HG03354 (cell line): ENCODE data around the gene GCN1.
"Not testable (repeated sequence)": the region's sequence is repeated elsewhere in the genome, so short reads cannot be mapped to it uniquely, and the experiment has no call there.

ENCODE experiments used
- ATAC-seq: cut with Tn5 transposase; IDR thresholded peaks from one replicate; pipeline ENCODE4 v1.9.1; 2021; ENCODE audit warnings: mild to moderate bottlenecking; ENCODE audit not compliant: unreplicated experiment, poor library complexity, severe bottlenecking

Gene GCN1, protein sequence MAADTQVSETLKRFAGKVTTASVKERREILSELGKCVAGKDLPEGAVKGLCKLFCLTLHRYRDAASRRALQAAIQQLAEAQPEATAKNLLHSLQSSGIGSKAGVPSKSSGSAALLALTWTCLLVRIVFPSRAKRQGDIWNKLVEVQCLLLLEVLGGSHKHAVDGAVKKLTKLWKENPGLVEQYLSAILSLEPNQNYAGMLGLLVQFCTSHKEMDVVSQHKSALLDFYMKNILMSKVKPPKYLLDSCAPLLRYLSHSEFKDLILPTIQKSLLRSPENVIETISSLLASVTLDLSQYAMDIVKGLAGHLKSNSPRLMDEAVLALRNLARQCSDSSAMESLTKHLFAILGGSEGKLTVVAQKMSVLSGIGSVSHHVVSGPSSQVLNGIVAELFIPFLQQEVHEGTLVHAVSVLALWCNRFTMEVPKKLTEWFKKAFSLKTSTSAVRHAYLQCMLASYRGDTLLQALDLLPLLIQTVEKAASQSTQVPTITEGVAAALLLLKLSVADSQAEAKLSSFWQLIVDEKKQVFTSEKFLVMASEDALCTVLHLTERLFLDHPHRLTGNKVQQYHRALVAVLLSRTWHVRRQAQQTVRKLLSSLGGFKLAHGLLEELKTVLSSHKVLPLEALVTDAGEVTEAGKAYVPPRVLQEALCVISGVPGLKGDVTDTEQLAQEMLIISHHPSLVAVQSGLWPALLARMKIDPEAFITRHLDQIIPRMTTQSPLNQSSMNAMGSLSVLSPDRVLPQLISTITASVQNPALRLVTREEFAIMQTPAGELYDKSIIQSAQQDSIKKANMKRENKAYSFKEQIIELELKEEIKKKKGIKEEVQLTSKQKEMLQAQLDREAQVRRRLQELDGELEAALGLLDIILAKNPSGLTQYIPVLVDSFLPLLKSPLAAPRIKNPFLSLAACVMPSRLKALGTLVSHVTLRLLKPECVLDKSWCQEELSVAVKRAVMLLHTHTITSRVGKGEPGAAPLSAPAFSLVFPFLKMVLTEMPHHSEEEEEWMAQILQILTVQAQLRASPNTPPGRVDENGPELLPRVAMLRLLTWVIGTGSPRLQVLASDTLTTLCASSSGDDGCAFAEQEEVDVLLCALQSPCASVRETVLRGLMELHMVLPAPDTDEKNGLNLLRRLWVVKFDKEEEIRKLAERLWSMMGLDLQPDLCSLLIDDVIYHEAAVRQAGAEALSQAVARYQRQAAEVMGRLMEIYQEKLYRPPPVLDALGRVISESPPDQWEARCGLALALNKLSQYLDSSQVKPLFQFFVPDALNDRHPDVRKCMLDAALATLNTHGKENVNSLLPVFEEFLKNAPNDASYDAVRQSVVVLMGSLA (N-terminal part only)

DNA sequence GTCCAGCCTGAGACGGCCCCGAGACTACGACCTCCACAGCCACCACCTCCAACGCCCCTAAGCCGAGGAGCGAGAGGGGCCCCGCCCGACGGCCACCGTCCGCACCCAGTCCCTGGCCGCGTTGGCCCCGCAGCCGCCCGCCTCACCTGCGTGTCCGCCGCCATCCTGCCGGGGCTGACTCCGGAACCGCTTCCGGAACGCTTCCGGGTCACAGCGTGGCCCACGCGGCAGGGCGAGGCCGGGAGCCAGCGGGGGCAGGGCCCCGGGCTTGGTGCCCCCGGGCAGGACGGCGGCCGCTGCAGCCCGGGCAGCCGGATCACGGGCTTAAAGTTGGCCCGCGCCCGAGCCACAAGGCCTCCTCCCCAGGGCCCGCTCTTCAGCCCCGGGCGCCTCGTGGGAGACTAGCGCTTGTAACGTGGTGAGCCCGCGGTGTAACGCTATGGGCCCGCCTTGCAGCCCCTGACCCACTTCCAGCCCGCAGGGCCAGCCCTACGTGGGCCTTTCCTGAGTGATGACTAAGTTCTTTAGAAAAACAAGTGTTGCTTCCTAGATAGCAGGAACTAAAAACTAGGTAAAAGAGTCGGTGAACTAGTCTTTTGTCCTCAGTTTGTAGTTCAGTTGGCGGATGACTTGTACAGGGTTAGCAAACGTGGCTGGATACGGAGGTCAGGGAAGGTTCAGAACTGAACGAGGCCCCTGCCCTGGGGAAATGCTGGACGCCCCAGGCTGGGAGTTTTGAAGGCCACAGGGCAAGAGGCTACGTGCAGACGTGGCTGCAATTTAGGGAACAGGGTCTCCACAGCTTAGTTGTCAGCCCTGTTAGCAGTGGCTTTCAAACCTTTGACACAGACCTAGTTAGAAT, at the start of gene GCN1:
TSS of gene GCN1 (minus strand) at position 182 of the 862 bp plus-strand sequence. CDS start at position 164, 18 bp downstream.
- ATAC-seq = peak; percentile 82

DNA sequence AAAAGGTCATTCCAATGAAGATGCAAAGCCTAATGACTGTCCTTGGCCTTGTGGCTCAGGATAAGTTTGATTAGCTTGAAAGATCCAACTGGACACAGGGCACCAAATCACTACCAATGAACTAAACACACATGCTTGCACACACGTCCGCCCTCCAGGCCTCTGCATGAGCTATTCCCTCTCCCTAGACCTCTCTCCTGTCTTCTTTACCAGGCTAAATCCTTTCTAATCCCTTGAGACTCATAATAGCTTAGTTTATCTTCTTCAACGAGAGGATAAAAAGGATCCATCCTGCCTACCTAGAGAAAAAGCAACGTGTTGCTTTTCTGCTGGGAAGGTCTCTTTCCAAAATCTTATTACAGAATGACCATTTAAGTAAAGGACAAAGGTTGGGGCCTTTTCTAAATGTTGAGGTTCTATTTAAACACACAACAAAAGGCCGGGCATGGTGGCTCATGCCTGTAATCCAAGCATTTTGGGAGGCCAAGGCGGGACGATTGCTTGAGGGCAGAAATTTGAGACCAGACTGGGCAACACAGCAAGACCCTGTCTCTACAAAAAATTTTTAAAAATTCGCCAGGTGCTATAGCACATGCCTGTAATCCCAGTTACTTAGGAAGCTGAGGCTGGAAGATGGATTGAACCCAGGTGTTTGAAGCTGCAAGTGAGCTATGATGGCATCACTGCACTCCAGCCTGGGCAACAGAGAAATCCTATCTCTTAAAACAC, 48.6 kb upstream of the GCN1 start:
- ATAC-seq = no peak

DNA sequence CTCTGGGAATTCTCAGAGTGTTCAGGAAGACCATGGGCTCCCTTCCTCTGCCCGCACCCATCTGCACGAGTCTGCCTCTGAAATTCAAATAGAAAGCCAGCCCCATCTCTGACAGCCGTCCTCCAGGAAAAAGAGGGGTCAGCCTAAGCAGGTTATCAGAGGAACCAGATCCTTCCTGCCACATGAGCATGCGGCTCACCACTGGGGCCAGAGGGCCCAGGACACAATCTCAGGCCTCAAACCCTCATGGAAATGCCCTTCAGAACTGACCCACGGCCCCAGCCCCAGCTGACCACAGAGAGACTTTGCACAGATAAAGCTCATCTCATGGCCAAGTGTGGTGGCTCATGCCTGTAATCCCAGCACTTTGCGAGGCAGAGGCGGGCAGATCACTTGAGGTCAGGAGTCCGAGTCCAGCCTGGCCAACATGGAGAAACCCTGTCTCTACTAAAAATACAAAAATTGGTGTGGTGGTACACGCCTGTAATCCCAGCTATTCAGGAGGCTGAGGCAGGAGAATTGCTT, 47.8 kb upstream of the GCN1 start:
- no peak for ATAC-seq

DNA sequence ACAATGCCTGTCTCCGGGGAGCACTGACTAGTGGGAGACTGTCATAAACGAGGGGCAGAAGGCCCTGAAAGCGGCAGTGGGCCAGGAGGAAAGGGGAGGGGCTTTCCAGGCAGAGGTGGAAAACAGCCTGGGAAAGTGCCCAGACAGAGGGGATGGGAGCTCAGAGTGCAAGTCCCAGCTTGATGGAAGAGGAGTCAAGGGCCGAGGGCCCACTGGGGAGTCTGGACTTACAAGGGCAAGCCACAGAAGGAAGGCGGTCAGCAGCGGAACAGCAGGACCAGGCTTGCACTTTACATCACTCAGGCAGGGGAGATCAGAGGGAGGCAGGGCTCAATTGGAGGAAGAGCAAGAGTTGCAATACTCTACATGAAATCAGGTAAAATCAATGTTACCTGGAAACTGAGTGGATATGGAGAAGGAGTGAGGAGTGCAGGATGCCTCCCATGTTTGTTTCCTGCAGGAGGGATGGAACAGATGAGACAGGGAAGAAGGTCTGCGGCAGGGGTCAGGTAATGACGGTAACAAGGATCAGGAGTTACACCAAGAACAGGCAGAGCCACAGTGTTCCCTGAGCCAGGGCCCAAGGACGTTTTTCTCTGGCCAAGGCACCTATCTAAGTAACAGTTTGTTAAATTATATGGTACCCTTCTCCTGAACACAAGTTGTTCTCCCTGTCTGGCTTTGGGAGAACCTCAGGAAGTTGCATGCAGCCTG, 47.2 kb upstream of the GCN1 start:
- no peak for ATAC-seq

DNA sequence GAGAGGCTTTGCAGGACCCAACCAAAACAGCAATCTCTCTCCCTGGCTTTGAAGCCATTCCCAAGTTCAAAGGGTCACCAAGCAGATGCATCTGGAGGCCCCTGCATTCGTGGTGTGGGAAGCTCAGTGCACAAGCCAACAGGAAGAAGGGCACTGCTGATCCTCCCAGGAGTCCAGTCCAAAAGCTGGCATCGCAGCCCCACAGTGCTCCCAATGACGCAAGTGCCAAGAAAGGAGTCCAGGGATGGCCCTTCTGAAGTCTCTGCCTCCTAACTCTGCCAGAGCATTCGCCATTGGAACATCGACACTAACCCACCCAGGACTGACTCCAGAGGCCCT, 45.9 kb upstream of the GCN1 start:
- no peak for ATAC-seq

DNA sequence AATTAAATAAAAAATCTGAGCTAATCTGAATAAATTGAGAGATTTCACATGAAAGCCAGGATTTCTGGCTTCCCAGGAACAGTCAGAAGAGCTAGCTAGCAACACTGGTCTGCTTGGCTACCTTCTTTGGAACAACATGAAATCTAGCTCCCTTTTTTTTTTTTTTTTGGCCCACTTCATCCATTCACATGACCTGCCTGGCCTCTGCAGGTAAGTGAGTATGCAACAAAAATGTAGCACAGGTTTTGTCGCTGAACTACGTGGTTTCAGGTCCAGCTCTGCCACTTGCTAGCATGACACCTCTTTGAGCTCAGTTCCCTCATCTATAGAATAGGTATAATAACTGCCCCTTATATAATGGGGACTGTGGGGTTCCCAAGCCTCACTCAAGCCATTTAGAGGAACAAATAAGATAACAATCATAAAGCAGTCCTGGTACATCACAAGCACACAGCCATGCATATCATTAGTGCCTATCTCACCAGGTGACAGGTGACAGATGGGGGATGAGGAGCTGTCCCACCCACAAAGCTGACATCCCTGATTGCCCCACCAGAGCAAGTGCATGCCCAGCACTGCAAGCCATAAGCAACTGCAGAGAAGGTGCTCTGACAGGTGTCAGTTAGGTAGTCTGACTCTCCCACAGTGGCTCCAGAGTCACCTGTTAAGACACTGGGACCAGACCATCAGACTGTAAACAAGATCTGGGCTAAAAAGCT, 45.4 kb upstream of the GCN1 start:
- no peak for ATAC-seq

DNA sequence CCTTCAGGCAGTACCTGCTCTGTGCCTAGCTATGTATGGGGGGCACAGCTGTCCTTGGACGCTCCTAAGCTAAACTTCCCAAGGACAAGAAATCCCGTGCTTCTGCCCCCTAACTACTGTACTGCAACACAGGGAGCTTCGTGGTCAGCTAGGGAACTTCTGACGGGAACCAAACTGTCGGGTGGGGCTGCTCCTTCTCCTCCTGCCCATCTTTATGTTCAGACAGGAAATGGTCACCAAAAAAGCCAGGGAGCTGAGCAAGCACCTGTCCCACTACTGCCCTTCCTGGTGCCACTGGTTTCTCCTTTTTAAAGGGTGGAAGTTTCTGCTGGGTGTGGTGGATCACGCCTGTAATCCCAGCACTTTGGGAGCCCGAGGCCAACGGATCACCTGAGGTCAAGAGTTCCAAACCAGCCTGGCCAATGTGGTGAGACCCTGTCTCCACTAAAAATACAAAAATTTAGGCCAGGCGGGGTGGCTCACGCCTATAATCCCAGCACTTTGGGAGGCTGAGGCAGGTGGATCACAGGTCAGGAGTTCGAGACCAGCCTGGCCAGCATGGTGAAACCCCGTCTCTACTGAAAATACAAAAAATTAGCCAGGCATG, 44.4 kb upstream of the GCN1 start:
- no peak for ATAC-seq

DNA sequence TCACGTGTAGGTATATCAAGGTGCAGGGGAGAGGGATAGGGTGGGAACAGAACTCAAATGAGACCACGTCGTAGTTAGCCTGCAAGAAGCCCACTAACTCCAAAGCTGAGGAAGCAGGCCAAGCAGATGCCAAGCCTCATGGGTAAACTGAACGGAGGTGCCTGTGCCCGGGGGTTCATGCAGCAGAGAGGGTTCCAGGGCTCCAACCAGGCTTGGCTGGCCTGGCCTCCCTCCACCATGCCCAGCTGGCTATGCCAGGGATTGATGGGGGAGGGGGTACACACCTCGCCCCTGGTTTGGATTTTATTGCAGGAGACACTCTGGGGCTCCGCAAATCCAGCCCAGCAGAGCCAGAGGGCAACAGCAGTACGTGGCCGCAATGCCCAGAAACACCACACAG, 43.7 kb upstream of the GCN1 start:
- no peak for ATAC-seq

DNA sequence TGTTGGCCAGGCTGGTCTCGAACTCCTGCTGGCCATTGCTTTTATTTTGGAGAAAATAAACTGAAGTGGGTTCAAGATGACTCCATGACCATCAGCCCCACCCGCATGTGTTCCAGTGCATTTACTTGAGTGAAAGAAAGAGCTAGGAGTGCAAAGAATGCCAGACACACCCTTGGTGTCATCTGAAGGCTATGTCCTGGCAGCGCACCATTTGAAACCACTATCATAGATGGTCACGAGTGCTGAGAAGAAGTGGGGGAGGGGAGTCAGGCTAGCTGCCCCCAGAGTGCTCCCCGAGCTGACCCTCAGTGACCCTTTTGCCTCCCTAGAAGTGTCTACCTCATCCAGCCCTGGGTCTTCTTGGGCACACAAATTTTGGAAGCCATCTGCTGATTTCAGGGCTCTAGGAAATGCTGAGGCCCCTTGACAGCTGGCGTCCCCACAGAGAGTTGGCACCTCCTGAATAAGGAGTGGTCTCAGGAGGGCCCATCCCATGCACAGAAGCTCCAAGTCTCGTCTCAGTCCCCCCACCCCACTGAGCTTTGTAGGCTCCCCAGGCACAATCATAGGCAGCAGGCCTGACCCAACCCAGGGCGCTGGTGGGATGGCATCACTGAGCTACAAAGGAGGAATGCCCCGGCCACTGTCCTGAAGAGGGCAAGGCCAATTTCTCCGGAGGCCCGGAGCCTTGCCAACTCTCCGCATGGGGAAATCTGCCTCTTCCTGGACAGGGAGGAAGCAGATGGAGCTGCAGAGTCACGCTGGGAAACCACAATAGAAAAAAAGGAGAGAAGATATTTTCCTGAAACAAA, 43.1 kb upstream of the GCN1 start:
- no peak for ATAC-seq

DNA sequence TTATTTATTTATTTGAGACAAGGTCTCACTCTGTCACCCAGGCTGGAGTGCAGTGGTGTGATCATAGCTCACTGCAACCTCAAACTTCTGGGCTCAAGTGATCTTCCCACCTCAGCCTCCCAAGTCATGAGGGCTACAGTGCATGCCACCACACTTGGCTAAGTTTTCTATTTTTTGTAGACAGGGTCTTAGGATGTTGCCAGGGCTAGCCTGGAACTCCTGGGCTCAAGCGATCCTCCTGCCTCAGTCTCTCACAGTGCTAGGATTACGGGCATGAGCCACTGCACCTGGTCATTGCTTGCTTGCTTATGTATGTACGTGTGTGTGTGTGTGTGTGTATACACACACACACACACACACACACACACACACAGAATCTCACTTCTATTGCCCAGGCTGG, 42.3 kb upstream of the GCN1 start:
- ATAC-seq = not testable (repeated sequence)

DNA sequence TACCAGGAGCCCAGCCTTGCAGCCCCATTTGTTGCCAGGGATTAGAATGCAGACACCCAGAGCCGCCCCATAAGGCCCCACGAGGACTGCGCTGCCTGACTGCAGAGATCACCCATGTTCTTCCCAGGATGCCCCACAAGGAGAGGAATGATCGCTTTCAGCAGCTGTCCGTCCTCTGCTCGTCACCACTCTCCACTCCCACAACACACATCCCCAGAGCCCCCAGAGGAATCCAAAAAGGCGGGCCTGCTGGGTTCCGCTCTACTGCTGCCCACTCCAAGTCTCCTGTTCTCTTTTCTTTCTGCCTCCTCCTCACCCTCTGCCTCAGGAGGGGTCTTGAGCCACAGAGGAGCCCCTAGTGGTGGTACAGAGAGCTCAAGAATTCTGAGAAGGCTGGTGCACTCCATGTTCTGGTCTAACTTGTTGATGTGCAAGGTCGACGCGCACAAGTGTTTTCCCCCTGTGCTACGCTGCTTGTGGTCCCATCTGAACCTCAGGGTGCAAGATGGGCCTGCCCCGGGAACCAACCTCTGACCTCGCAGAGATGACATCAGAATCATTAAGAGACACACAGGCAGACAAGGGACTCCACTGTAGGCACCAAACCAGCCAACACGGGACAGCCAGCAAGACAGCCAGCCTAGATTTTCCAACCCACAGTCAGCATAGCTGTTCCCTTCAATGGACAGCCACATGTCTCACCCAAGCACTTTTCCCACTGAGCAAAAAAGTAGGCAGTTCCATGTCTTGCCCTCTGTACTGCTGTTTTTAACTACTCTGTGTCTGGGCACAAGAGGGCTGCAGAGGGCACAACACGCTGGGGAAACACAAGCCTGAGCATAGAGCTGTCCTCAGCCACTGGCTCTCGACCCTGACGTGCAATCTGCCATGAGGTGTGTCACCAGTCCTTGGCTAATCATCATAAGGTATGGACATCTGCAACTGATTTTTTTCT, 41.1 kb upstream of the GCN1 start:
- ATAC-seq = no peak

DNA sequence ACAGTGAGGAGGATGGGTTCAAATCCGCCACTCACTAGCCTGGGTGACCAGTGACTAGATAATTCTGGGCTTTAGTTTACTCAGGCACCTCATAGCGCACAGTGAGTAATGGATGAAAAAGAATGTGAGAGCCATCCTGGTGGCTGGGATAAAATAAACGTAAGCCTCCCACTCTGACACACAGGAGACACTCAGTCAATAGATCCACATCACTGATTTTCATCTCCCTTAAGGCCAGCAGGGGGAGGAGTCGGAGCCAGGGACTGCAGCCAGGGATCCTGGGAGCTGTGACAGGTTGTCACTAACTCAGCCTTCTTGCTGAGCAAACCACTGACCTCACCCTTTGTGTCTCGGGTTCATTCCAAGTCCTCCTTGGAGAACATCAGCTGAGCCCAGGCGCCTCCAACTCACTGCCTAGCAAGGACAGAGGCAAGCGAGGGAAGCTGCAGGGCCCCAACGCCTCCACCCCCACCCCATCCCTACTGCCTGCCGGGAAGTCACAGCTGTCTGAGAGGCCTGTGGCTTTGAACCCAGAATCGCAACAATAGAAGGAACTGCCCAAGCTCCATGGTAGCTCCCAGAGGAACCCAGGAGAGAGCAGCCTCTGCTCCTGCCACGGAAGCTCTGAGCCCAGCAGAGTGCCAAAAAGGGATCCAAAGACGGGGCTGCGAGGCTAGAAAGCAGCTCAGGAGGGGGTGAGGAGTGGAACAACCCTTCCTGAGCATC, 40.3 kb upstream of the GCN1 start:
- no peak for ATAC-seq

DNA sequence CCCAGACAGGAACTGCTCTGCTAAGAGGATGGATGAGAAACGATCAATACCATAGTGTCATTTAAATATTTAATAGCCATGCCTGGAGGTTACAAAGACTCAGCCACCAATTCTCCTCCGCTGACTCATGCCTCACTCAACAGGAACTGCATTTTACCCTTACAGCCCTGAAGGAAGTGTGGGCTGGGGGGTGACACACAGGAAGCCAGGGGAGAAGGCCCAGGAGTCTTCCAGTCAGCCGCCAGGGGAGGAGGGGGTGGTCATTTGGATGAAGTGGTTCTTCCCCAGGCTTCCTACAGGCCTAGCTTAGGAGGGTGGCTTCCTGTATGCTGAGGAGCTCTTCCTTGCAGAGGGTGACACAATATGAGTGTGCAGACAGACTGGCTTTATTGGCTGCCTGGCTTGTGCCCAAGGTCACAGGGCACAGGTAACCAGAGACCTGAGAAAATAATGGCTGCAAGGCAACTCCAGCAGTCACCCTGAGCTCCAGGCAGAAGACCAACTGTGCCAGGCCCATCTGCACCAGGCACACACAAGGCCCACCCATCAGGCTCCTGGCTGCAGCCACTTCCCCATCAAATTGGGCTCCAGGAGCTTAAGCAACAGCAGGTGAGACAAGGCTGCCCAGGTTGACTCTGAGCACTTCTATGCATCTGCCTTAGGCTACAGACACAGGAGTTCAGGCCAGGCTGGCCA, 36.9 kb upstream of the GCN1 start:
- no peak for ATAC-seq

DNA sequence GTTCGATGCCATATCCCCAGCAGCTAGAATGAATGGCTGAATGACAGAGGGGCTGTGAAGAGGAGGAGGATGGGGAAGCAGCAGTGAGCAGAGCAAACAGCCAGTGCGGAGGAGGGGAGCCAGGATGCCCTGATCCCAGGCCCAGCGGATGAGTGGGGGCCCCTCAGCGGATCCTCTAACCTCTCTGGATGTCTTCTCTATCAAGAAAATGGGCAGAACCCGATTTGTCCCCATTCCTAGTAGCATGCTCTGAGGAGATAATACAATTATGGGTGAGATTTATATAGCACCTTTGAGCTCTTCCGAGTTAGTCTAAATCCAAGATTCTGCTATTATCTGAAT, 36.4 kb upstream of the GCN1 start:
- no peak for ATAC-seq
